SK-MEL-5 (cell line): Measurements from ENCODE around the gene ELOVL3. TPM values are rescaled to one million over a fixed set of nuclear protein-coding genes. Genes with fewer than 3 reads are reported as not detected.

Experiments
- DNase-seq: peaks from one replicate; pipeline ENCODE4 v3.0.0-alpha.2; 2016; ENCODE audit warnings: low read depth, low spot score
- in situ Hi-C: cut with HindIII; loops from 2 replicates; pipeline ENCODE4 v1.10.0; 2016; ENCODE audit warnings: low sequenced_read_pairs, high pct_unique_total_duplicates, low pct_unique_long_range_greater_than_20kb
- total RNA-seq: library from RNA; depleted of rRNA; stranded (reverse); fragments of >200 nt; shearing (Covaris generic); gene quantifications from 2 replicates; pipeline ENCODE4 v1.2.3, GENCODE V29; 2014; rRNA removed

ELOVL3 gene
- total RNA-seq, 1 experiment from 2014 or later = 0.58 TPM

GRCh38 chr10:102279104-102279503 lies 53.0 kb downstream of the ELOVL3 start:
- DNase-seq = no peak
- in situ Hi-C loops = no loop called here

Other genes starting within 250 kb of the ELOVL3 start
- 7.5 and 9.4 TPM in 2 replicates for gene ARMH3, start 170.1 kb upstream of the ELOVL3 start, total RNA-seq
- 21.6 and 23.2 TPM in 2 replicates for gene HPS6, start 160.9 kb upstream of the ELOVL3 start, total RNA-seq
- 27.6 and 31.1 TPM in 2 replicates for gene LDB1, start 105.9 kb upstream of the ELOVL3 start, total RNA-seq
- 10.8 and 15.6 TPM in 2 replicates for gene PPRC1, start 93.3 kb upstream of the ELOVL3 start, total RNA-seq
- 64.7 and 65.5 TPM in 2 replicates for gene NOLC1, start 73.9 kb upstream of the ELOVL3 start, total RNA-seq
- gene PITX3, start 15.2 kb downstream of the ELOVL3 start, total RNA-seq = not detected in 2 replicates
- 14.6 and 17.2 TPM in 2 replicates for gene GBF1, start 19.2 kb downstream of the ELOVL3 start, total RNA-seq
- gene NFKB2, start 169.4 kb downstream of the ELOVL3 start, total RNA-seq = 10.3 and 13.0 TPM in 2 replicates
- 0.40 and 0.61 TPM in 2 replicates for gene PSD, start 192.5 kb downstream of the ELOVL3 start, total RNA-seq
- gene FBXL15, start 194.5 kb downstream of the ELOVL3 start, total RNA-seq = 6.5 and 8.4 TPM in 2 replicates
- 24.3 and 26.6 TPM in 2 replicates for gene CUEDC2, start 206.3 kb downstream of the ELOVL3 start, total RNA-seq
- not detected in 2 replicates for gene C10orf95, start 225.2 kb downstream of the ELOVL3 start, total RNA-seq